ENCODE results near the gene SUN2.

- TF ChIP-seq POLR2A (IDR thresholded peaks at IDR 0.05), result no peak
- no peak for TF ChIP-seq CTCF (IDR thresholded peaks at IDR 0.05)
These were observed 46.9 kb upstream of the SUN2 start for GRCh38 chr22:38802671-38803121.
